Measurements from ENCODE around the gene SLC4A11.

DNA sequence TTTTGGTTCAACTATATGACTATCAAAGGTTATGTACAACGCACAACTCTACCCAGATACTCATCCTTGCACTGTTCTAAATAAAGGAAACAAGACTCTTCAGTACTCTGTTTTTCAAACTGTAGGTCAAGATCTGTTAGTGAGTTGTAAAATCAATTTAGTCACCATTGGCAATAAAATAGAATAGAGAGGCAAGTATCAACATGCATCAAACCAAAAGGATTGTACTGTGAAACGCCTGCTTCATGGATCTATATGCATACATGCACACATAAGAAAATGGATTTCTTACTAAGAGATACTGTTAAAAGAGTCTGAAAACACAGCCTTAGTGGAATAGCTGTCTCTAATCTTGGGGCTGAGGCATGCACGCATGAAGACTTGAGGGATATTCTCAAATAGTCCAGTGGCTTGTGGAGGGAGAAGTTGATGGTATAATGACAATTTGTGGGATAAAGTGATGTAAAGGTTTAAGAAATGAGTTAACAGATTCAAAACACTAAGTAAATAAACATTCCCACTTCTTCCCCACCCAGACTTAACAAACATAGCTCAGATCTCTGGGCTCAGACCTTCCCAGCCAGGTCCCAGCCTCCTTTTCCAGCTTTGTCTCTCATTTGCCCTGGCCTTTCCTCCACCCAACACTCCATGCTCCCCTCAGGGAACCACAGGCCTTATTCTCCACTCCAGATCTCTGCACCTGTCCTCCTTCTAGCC lies 54.9 kb downstream of the SLC4A11 start:
- TF ChIP-seq EZH2 (IDR thresholded peaks at IDR 0.05; ENCODE audit: low read length) = no peak
- TF ChIP-seq, protein P1, sequence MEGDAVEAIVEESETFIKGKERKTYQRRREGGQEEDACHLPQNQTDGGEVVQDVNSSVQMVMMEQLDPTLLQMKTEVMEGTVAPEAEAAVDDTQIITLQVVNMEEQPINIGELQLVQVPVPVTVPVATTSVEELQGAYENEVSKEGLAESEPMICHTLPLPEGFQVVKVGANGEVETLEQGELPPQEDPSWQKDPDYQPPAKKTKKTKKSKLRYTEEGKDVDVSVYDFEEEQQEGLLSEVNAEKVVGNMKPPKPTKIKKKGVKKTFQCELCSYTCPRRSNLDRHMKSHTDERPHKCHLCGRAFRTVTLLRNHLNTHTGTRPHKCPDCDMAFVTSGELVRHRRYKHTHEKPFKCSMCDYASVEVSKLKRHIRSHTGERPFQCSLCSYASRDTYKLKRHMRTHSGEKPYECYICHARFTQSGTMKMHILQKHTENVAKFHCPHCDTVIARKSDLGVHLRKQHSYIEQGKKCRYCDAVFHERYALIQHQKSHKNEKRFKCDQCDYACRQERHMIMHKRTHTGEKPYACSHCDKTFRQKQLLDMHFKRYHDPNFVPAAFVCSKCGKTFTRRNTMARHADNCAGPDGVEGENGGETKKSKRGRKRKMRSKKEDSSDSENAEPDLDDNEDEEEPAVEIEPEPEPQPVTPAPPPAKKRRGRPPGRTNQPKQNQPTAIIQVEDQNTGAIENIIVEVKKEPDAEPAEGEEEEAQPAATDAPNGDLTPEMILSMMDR (optimal IDR thresholded peaks at IDR 0.05 in 1 of 3, IDR thresholded peaks at IDR 0.05 in 1 of 3, conservative IDR thresholded peaks at IDR 0.05 in 1 of 3; ENCODE audit: extremely low read depth in 1 of 3, insufficient read depth in 2 of 3, low read length in 3 of 3) = no peak

Measured in keratinocyte (primary cell).